Activated naive CD8-positive, alpha-beta T cell treated with anti-CD3 and anti-CD28 coated beads, Interleukin-2, amount 50 U/mL, for 24 hours (primary cell): ENCODE results near the gene TEX55.

Experiments
- ATAC-seq: fragments of 150-1000 bp; cut with Tn5 transposase; one replicate; pipeline ENCODE4 v1.10.0; 2021
- DNase-seq: peaks from one replicate; pipeline ENCODE4 v3.0.0; 2021
- H3K27ac Mint-ChIP-seq: one replicate; pipeline ENCODE4 v1.8.0; 2021; ENCODE audit warnings: mild to moderate bottlenecking, mixed read lengths
- H3K27me3 Mint-ChIP-seq: one replicate; pipeline ENCODE4 v1.8.0; 2021; ENCODE audit warnings: mixed read lengths
- H3K36me3 Mint-ChIP-seq: one replicate; pipeline ENCODE4 v1.8.0; 2021; ENCODE audit warnings: low read depth, mixed read lengths
- H3K4me1 Mint-ChIP-seq: one replicate; pipeline ENCODE4 v1.8.0; 2021; ENCODE audit warnings: mixed read lengths
- H3K4me3 Mint-ChIP-seq: one replicate; pipeline ENCODE4 v1.8.0; 2021; ENCODE audit warnings: mild to moderate bottlenecking, moderate library complexity, mixed read lengths
- H3K9me3 Mint-ChIP-seq: one replicate; pipeline ENCODE4 v1.8.0; 2021; ENCODE audit warnings: mixed read lengths

Gene TEX55

GRCh38 chr3:119181765-119182164 is 35.8 kb downstream of the TEX55 start:
- H3K27me3 Mint-ChIP-seq: peaks cover 9% of the 10 kb centered on the region
- DNase-seq (no peak), ATAC-seq (no peak)
- H3K4me3 Mint-ChIP-seq: no peak overlapping the region
- no peak overlapping the region for H3K27ac Mint-ChIP-seq
- no peaks in the 10 kb centered on the region for H3K9me3 Mint-ChIP-seq
- no peaks in the 10 kb centered on the region for H3K36me3 Mint-ChIP-seq
- H3K4me1 Mint-ChIP-seq: peaks cover 10% of the 10 kb centered on the region

- Mint-ChIP-seq H3K27me3 (peaks cover under 1% of the 10 kb centered on the region), H3K36me3 (no peaks in the 10 kb centered on the region), H3K4me1 (peaks cover 10% of the 10 kb centered on the region), H3K27ac (peak overlapping the region; percentile 45), H3K9me3 (no peaks in the 10 kb centered on the region), H3K4me3 (no peak overlapping the region)
- DNase-seq (no peak), ATAC-seq (no peak)
These were observed 38.1 kb downstream of the TEX55 start for GRCh38 chr3:119184111-119184510.

- DNase-seq (no peak), ATAC-seq (peak; percentile 65)
- Mint-ChIP-seq H3K27ac (peak overlapping the region; percentile 28), H3K4me3 (no peak overlapping the region), H3K9me3 (no peaks in the 10 kb centered on the region), H3K4me1 (peaks cover 10% of the 10 kb centered on the region), H3K27me3 (no peaks in the 10 kb centered on the region), H3K36me3 (no peaks in the 10 kb centered on the region)
These were observed 39.0 kb downstream of the TEX55 start for GRCh38 chr3:119184796-119185570.

GRCh38 chr3:119187266-119187665 is 41.3 kb downstream of the TEX55 start:
- Mint-ChIP-seq H3K27me3 (no peaks in the 10 kb centered on the region), H3K9me3 (no peaks in the 10 kb centered on the region), H3K36me3 (no peaks in the 10 kb centered on the region), H3K4me1 (peaks cover 10% of the 10 kb centered on the region), H3K4me3 (no peak overlapping the region), H3K27ac (no peak overlapping the region)
- DNase-seq: no peak
- no peak for ATAC-seq

- ATAC-seq: no peak
- H3K27ac Mint-ChIP-seq: no peak overlapping the region
These were observed 45.8 kb downstream of the TEX55 start for GRCh38 chr3:119191800-119192199.

GRCh38 chr3:119194237-119195150 is 48.5 kb downstream of the TEX55 start:
- Mint-ChIP-seq H3K27ac (no peak overlapping the region), H3K27me3 (peaks cover 3% of the 10 kb centered on the region), H3K36me3 (no peaks in the 10 kb centered on the region), H3K4me1 (no peaks in the 10 kb centered on the region), H3K4me3 (no peak overlapping the region), H3K9me3 (no peaks in the 10 kb centered on the region)
- DNase-seq (no peak), ATAC-seq (no peak)

More at GRCh38 chr3:119191800-119192199, 45.8 kb downstream of the TEX55 start:
- peaks cover 3% of the 10 kb centered on the region for H3K27me3 Mint-ChIP-seq
- no peaks in the 10 kb centered on the region for H3K4me1 Mint-ChIP-seq
- no peak for DNase-seq
- no peaks in the 10 kb centered on the region for H3K9me3 Mint-ChIP-seq
- H3K36me3 Mint-ChIP-seq: no peaks in the 10 kb centered on the region
- no peak overlapping the region for H3K4me3 Mint-ChIP-seq

- Mint-ChIP-seq H3K36me3 (no peaks in the 10 kb centered on the region), H3K27me3 (peaks cover 3% of the 10 kb centered on the region), H3K4me3 (no peak overlapping the region), H3K4me1 (no peaks in the 10 kb centered on the region), H3K9me3 (no peaks in the 10 kb centered on the region), H3K27ac (no peak overlapping the region)
- DNase-seq (no peak), ATAC-seq (no peak)
These were observed 49.1 kb downstream of the TEX55 start for GRCh38 chr3:119195151-119195476.

GRCh38 chr3:119195911-119196310 is 49.9 kb downstream of the TEX55 start:
- no peaks in the 10 kb centered on the region for H3K36me3 Mint-ChIP-seq
- no peaks in the 10 kb centered on the region for H3K9me3 Mint-ChIP-seq
- peaks cover 3% of the 10 kb centered on the region for H3K27me3 Mint-ChIP-seq
- H3K4me1 Mint-ChIP-seq: no peaks in the 10 kb centered on the region
- H3K27ac Mint-ChIP-seq: no peak overlapping the region
- ATAC-seq: no peak
- H3K4me3 Mint-ChIP-seq: no peak overlapping the region
- no peak for DNase-seq
